HepG2 (cell line): ENCODE measurements around the gene VAMP2. TPM values are rescaled to one million over a fixed set of nuclear protein-coding genes. Genes with fewer than 3 reads are reported as not detected.

Experiments used
- KDM6A ChIP-seq: IDR thresholded peaks from 2 replicates; pipeline ENCODE4 v1.6.1; 2016; ENCODE audit warnings: low read depth
- MEF2D ChIP-seq: sonication (generic); formaldehyde crosslinking; IDR thresholded peaks from 2 replicates; pipeline ENCODE4 v1.5.1; 2020; ENCODE audit warnings: mild to moderate bottlenecking, missing genetic modification reagents
- PAF1 ChIP-seq: IDR thresholded peaks from 2 replicates; pipeline ENCODE4 v1.6.1; 2016; ENCODE audit warnings: missing genetic modification reagents, missing compliant biosample characterization
- SCMH1 ChIP-seq: sonication (generic); formaldehyde crosslinking; IDR thresholded peaks from 2 replicates; pipeline ENCODE4 v1.9.0; 2021; ENCODE audit warnings: missing genetic modification reagents, mild to moderate bottlenecking, borderline replicate concordance
- SNAPC4 ChIP-seq: sonication (generic); formaldehyde crosslinking; IDR thresholded peaks from 2 replicates; pipeline ENCODE4 v1.4.0; 2020; ENCODE audit warnings: mild to moderate bottlenecking, missing genetic modification reagents
- SRSF1 ChIP-seq: fragments of 200-400 bp; formaldehyde crosslinking; optimal IDR thresholded peaks from 2 replicates; pipeline ENCODE3; 2017; ENCODE audit warnings: mild to moderate bottlenecking, low read depth, low read length, moderate library complexity
- SYNCRIP ChIP-seq: fragments of 200-400 bp; formaldehyde crosslinking; IDR thresholded peaks from 2 replicates; pipeline ENCODE4 v1.6.1; 2018; ENCODE audit warnings: mild to moderate bottlenecking, low read depth, low read length; ENCODE audit not compliant: insufficient read depth
- TBX2 ChIP-seq: sonication (generic); formaldehyde crosslinking; IDR thresholded peaks from 2 replicates; pipeline ENCODE4 v1.5.0; 2020; ENCODE audit warnings: missing genetic modification reagents, mild to moderate bottlenecking, borderline replicate concordance
- TBX3 ChIP-seq: fragments of 450-650 bp; IDR thresholded peaks from 2 replicates; pipeline ENCODE4 v1.6.1; 2017; ENCODE audit warnings: antibody characterized with exemption, mild to moderate bottlenecking, inconsistent platforms, borderline replicate concordance
- ZNF33B ChIP-seq: sonication (generic); formaldehyde crosslinking; IDR thresholded peaks from 2 replicates; pipeline ENCODE4 v1.5.1; 2020; ENCODE audit warnings: mild to moderate bottlenecking, missing genetic modification reagents
- ZNF431 ChIP-seq: sonication (generic); formaldehyde crosslinking; IDR thresholded peaks from 2 replicates; pipeline ENCODE4 v1.9.0; 2022; ENCODE audit warnings: missing genetic modification reagents, low read depth, mild to moderate bottlenecking, borderline replicate concordance
- polyA plus RNA-seq, 8 experiments: library from polyadenylated mRNA; depleted of rRNA in 3 of 8; stranded (reverse) in 7 of 8; unstranded in 1 of 8; fragments of >200 nt; fragmentation: Illumina TruSeq in 4 of 8; extraction: Trizol in 4 of 8; gene quantifications; 2 replicates each; pipeline versions ENCODE4 v1.2.1 to v1.2.3, GENCODE V29; 2011 to 2016; ENCODE audit warnings: low read depth in 4 of 8, missing spikeins in 1 of 8, mixed read lengths in 1 of 8; ENCODE audit not compliant: insufficient read depth in 1 of 8
- total RNA-seq, 5 experiments: library from RNA; depleted of rRNA; stranded (reverse); fragments of >200 nt; fragmentation: Illumina TruSeq; extraction: Trizol; gene quantifications; 2 replicates each; pipeline ENCODE4 v1.2.3, GENCODE V29; 2016; ENCODE audit warnings: low read depth in 1 of 5
- TF ChIP-seq, protein P1 (sequence below): sonication (generic); formaldehyde crosslinking; IDR thresholded peaks from 2 replicates; pipeline ENCODE4 v1.4.0; 2020; ENCODE audit warnings: missing genetic modification reagents, borderline replicate concordance

VAMP2 gene
- total and polyA plus RNA-seq, 2 of the 13 experiments (the other 11 are each of a cell fraction or from before 2014, with no cell fraction given): 3.9 to 17.2 TPM

DNA sequence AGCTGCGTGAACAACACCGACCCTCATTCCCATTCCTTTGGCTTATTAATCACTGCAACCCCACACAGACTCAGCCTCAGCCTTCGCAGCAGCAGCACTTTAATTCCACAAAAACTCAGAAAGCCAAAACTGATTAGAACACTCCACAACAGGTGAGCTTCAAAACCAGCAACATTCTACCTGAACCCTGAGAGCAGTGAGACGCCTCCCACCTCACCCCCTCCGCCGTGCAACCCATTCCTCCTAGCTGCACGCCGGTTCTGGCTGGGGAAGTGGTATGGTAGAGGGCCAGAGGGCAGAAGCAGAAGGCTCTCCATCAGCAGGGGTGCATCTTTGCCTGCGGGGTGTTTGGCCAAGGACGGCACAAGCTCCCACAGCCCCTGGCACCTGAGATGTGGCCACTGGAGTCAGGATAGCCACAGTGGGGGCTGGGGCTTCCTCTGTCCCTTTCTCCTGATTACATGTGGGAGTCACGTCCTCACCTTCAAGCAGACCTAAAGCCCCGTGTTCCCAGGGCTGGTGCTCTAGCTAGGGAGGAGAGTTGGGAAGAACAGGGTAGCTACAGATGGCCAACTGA lies 25.6 kb upstream of the VAMP2 start (continued):
- TF ChIP-seq TBX2 (CRISPR knock-in tag) (0 out of 2 replicates have a peak, but pooled peaks have one; percentile 3), SNAPC4 (CRISPR knock-in tag) (no peak), KDM6A (CRISPR knock-in tag) (no peak), ZNF33B (CRISPR knock-in tag) (no peak), PAF1 (CRISPR knock-in tag) (no peak), SYNCRIP (no peak), MEF2D (CRISPR knock-in tag) (peak; percentile 7; the same call in 1 of the 2 replicates), ZNF431 (0 out of 2 replicates have a peak, but pooled peaks have one; percentile 24), TBX3 (no peak), SRSF1 (peak; percentile 5), SCMH1 (CRISPR knock-in tag) (no peak)
- TF ChIP-seq, protein P1, sequence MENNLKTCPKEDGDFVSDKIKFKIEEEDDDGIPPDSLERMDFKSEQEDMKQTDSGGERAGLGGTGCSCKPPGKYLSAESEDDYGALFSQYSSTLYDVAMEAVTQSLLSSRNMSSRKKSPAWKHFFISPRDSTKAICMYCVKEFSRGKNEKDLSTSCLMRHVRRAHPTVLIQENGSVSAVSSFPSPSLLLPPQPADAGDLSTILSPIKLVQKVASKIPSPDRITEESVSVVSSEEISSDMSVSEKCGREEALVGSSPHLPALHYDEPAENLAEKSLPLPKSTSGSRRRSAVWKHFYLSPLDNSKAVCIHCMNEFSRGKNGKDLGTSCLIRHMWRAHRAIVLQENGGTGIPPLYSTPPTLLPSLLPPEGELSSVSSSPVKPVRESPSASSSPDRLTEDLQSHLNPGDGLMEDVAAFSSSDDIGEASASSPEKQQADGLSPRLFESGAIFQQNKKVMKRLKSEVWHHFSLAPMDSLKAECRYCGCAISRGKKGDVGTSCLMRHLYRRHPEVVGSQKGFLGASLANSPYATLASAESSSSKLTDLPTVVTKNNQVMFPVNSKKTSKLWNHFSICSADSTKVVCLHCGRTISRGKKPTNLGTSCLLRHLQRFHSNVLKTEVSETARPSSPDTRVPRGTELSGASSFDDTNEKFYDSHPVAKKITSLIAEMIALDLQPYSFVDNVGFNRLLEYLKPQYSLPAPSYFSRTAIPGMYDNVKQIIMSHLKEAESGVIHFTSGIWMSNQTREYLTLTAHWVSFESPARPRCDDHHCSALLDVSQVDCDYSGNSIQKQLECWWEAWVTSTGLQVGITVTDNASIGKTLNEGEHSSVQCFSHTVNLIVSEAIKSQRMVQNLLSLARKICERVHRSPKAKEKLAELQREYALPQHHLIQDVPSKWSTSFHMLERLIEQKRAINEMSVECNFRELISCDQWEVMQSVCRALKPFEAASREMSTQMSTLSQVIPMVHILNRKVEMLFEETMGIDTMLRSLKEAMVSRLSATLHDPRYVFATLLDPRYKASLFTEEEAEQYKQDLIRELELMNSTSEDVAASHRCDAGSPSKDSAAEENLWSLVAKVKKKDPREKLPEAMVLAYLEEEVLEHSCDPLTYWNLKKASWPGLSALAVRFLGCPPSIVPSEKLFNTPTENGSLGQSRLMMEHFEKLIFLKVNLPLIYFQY: no peak
